HepG2 (cell line): ENCODE measurements around the gene ABCB6. TPM values are rescaled to one million over a fixed set of nuclear protein-coding genes. Genes with fewer than 3 reads are reported as not detected.
A peak's percentile ranks its signal among the peaks of the same experiment; 100 is the strongest.

Experiments
- CHD2 ChIP-seq: IDR thresholded peaks from 2 replicates; pipeline ENCODE4 v1.6.1; 2011; ENCODE audit warnings: low read depth, low read length, improper control_type of control experiment
- ELF1 ChIP-seq: sonication (generic); formaldehyde crosslinking; IDR thresholded peaks from 2 replicates; pipeline ENCODE4 v1.4.0; 2020; ENCODE audit warnings: missing genetic modification reagents
- ELF4 ChIP-seq: sonication (generic); formaldehyde crosslinking; IDR thresholded peaks from 2 replicates; pipeline ENCODE4 v1.5.0; 2020; ENCODE audit warnings: missing genetic modification reagents, mild to moderate bottlenecking, moderate library complexity, borderline replicate concordance
- FOSL2 ChIP-seq: sonication (generic); formaldehyde crosslinking; IDR thresholded peaks from 2 replicates; pipeline ENCODE4 v1.4.0; 2020; ENCODE audit warnings: missing genetic modification reagents
- GABPA ChIP-seq, 2 experiments: IDR thresholded peaks; 2 replicates each; pipeline ENCODE4 v1.6.1; 2011 to 2016; ENCODE audit warnings: low read depth in 2 of 2, low read length in 1 of 2, missing biosample characterization in 1 of 2, missing genetic modification characterization in 1 of 2
- HNRNPK ChIP-seq: fragments of 200-400 bp; formaldehyde crosslinking; IDR thresholded peaks from 2 replicates; pipeline ENCODE4 v1.6.1; 2018; ENCODE audit warnings: low read length, low read depth, moderate library complexity, mild to moderate bottlenecking; ENCODE audit not compliant: poor library complexity, severe bottlenecking
- KLF11 ChIP-seq: IDR thresholded peaks from 2 replicates; pipeline ENCODE4 v1.6.1; 2016; ENCODE audit warnings: missing compliant biosample characterization
- NAIF1 ChIP-seq: sonication (generic); formaldehyde crosslinking; IDR thresholded peaks from 2 replicates; pipeline ENCODE4 v1.5.0; 2020; ENCODE audit warnings: mild to moderate bottlenecking, missing genetic modification reagents, borderline replicate concordance
- POLR2AphosphoS2 ChIP-seq: IDR thresholded peaks from 2 replicates; pipeline ENCODE4 v1.6.1; 2011; ENCODE audit warnings: low read depth, low read length, improper control_type of control experiment
- SP4 ChIP-seq: sonication (generic); formaldehyde crosslinking; IDR thresholded peaks from 2 replicates; pipeline ENCODE4 v1.8.1; 2023; ENCODE audit warnings: mild to moderate bottlenecking, missing genetic modification reagents
- STAT5B ChIP-seq: sonication (generic); formaldehyde crosslinking; IDR thresholded peaks from 2 replicates; pipeline ENCODE4 v1.4.0; 2020; ENCODE audit warnings: missing genetic modification reagents
- ZFP90 ChIP-seq: sonication (generic); formaldehyde crosslinking; IDR thresholded peaks from 2 replicates; pipeline ENCODE4 v1.8.0; 2022; ENCODE audit warnings: missing genetic modification reagents, mild to moderate bottlenecking, inconsistent platforms, borderline replicate concordance
- ZFY ChIP-seq: sonication (generic); formaldehyde crosslinking; IDR thresholded peaks from 2 replicates; pipeline ENCODE4 v1.4.0; 2020; ENCODE audit warnings: missing genetic modification reagents
- ZNF816 ChIP-seq: sonication (generic); formaldehyde crosslinking; IDR thresholded peaks from 2 replicates; pipeline ENCODE4 v1.8.0; 2022; ENCODE audit warnings: missing genetic modification reagents, mild to moderate bottlenecking, borderline replicate concordance
- ZSCAN9 ChIP-seq: IDR thresholded peaks from 2 replicates; pipeline ENCODE4 v1.6.1; 2016; ENCODE audit warnings: borderline replicate concordance
- polyA plus RNA-seq, 8 experiments: library from polyadenylated mRNA; depleted of rRNA in 3 of 8; stranded (reverse) in 7 of 8; unstranded in 1 of 8; fragments of >200 nt; fragmentation: Illumina TruSeq in 4 of 8; extraction: Trizol in 4 of 8; gene quantifications; 2 replicates each; pipeline versions ENCODE4 v1.2.1 to v1.2.3, GENCODE V29; 2011 to 2016; ENCODE audit warnings: low read depth in 4 of 8, missing spikeins in 1 of 8, mixed read lengths in 1 of 8; ENCODE audit not compliant: insufficient read depth in 1 of 8
- total RNA-seq, 5 experiments: library from RNA; depleted of rRNA; stranded (reverse); fragments of >200 nt; fragmentation: Illumina TruSeq; extraction: Trizol; gene quantifications; 2 replicates each; pipeline ENCODE4 v1.2.3, GENCODE V29; 2016; ENCODE audit warnings: low read depth in 1 of 5
- TF ChIP-seq, protein P1 (sequence below): sonication (generic); formaldehyde crosslinking; IDR thresholded peaks from 2 replicates; pipeline ENCODE4 v1.8.0; 2022; ENCODE audit warnings: missing genetic modification reagents, mild to moderate bottlenecking, moderate library complexity, borderline replicate concordance
- TF ChIP-seq, protein P2 (sequence below): IDR thresholded peaks from 2 replicates; pipeline ENCODE4 v1.6.1; 2016; ENCODE audit warnings: low read depth
- TF ChIP-seq, protein P3 (sequence below): sonication (generic); formaldehyde crosslinking; IDR thresholded peaks from 2 replicates; pipeline ENCODE4 v1.8.0; 2022; ENCODE audit warnings: missing genetic modification reagents, mild to moderate bottlenecking, inconsistent platforms, borderline replicate concordance
- TF ChIP-seq, protein P4 (sequence below): sonication (generic); formaldehyde crosslinking; IDR thresholded peaks from 2 replicates; pipeline ENCODE4 v1.4.0; 2020; ENCODE audit warnings: missing genetic modification reagents
- TF ChIP-seq, protein P5 (sequence below): sonication (generic); formaldehyde crosslinking; IDR thresholded peaks from 2 replicates; pipeline ENCODE4 v1.4.0; 2020; ENCODE audit warnings: missing genetic modification reagents

ABCB6 gene
- total and polyA plus RNA-seq, 2 of the 13 experiments (the other 11 are each of a cell fraction or from before 2014, with no cell fraction given): 91.1 to 137 TPM

DNA sequence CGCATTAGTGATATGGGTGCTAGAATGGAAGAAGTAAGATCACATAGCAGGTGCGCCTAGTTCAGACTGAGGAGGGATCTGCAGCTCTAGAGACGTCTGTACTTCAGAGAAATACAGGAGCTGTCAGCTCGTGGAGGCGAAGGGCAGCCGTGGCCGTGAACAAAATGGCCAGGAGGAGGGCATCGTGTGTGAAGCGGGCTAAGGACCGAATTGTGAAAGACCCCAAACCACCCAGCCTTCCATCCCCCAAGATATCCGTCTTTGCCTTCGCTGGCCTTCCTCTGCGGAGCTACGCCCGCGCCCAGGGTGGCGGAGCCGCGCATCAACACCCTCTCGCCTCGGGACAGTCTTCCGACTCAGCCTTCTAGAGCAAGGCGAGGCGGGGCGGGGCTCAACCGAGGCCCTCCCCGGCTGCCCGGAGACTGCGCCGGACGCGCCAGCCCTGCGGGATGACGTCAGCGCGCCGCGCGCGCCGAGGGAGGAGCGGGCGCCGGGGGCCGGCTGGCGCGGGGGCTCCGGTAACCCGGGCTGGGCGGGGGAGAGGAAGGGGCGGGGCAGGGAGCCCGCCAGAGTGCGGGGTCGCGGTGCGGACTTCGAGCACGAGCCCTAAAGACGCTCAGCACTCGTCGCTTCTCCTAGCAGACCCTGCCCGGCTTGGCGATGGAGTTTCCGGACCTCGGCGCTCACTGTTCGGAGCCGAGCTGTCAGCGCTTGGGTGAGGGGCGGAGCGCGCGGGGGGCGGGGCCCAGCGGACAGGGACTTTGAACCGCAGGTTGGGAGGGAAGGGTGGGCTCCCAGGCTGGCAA lies 12.2 kb downstream of the ABCB6 start, which contains the start of gene ZFAND2B (continued):
- TF ChIP-seq, protein P1, sequence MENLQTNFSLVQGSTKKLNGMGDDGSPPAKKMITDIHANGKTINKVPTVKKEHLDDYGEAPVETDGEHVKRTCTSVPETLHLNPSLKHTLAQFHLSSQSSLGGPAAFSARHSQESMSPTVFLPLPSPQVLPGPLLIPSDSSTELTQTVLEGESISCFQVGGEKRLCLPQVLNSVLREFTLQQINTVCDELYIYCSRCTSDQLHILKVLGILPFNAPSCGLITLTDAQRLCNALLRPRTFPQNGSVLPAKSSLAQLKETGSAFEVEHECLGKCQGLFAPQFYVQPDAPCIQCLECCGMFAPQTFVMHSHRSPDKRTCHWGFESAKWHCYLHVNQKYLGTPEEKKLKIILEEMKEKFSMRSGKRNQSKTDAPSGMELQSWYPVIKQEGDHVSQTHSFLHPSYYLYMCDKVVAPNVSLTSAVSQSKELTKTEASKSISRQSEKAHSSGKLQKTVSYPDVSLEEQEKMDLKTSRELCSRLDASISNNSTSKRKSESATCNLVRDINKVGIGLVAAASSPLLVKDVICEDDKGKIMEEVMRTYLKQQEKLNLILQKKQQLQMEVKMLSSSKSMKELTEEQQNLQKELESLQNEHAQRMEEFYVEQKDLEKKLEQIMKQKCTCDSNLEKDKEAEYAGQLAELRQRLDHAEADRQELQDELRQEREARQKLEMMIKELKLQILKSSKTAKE: peak; percentile 77
- TF ChIP-seq NAIF1 (CRISPR knock-in tag) (peak; percentile 57; the same call in 1 of the 2 replicates), STAT5B (CRISPR knock-in tag) (no peak), POLR2AphosphoS2 (peak; percentile 79), KLF11 (CRISPR knock-in tag) (no peak; the same call in 1 of the 2 replicates), SP4 (peak; percentile 60; the same call in 1 of the 2 replicates), ZFP90 (peak; percentile 83), GABPA (IDR thresholded peaks at IDR 0.05; ENCODE audit: low read depth, low read length) (no peak), GABPA (CRISPR knock-in tag; IDR thresholded peaks at IDR 0.05; ENCODE audit: low read depth) (peak; percentile 41), HNRNPK (peak; percentile 83), ZNF816 (CRISPR knock-in tag) (peak; percentile 71; the same call in 1 of the 2 replicates), ELF1 (no peak; the same call in none of the 2 replicates), ZSCAN9 (peak; percentile 78; the same call in 1 of the 2 replicates), FOSL2 (CRISPR knock-in tag) (peak; percentile 53), ELF4 (no peak), ZFY (CRISPR knock-in tag) (peak; percentile 82), CHD2 (peak; percentile 42; the same call in 1 of the 2 replicates)
- TF ChIP-seq, protein P2, sequence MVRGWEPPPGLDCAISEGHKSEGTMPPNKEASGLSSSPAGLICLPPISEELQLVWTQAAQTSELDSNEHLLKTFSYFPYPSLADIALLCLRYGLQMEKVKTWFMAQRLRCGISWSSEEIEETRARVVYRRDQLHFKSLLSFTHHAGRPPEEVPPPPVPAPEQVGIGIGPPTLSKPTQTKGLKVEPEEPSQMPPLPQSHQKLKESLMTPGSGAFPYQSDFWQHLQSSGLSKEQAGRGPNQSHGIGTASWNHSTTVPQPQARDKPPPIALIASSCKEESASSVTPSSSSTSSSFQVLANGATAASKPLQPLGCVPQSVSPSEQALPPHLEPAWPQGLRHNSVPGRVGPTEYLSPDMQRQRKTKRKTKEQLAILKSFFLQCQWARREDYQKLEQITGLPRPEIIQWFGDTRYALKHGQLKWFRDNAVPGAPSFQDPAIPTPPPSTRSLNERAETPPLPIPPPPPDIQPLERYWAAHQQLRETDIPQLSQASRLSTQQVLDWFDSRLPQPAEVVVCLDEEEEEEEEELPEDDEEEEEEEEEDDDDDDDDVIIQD (CRISPR knock-in tag): peak; percentile 11; the same call in 1 of the 2 replicates
- TF ChIP-seq, protein P3, sequence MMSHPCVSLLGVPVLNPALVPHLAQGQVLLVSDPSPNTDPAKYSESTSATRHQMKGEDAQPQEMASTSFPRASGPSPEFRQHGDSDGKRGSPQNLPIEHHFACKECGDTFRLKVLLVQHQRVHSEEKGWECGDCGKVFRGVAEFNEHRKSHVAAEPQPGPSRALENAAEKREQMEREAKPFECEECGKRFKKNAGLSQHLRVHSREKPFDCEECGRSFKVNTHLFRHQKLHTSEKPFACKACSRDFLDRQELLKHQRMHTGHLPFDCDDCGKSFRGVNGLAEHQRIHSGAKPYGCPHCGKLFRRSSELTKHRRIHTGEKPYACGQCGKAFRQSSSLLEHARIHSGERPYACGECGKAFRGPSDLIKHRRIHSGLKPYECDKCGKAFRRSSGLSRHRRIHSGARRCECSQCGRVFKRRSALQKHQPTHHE (CRISPR knock-in tag): no peak; the same call in 1 of the 2 replicates
- TF ChIP-seq, protein P4, sequence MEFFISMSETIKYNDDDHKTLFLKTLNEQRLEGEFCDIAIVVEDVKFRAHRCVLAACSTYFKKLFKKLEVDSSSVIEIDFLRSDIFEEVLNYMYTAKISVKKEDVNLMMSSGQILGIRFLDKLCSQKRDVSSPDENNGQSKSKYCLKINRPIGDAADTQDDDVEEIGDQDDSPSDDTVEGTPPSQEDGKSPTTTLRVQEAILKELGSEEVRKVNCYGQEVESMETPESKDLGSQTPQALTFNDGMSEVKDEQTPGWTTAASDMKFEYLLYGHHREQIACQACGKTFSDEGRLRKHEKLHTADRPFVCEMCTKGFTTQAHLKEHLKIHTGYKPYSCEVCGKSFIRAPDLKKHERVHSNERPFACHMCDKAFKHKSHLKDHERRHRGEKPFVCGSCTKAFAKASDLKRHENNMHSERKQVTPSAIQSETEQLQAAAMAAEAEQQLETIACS: peak; percentile 81
- TF ChIP-seq, protein P5, sequence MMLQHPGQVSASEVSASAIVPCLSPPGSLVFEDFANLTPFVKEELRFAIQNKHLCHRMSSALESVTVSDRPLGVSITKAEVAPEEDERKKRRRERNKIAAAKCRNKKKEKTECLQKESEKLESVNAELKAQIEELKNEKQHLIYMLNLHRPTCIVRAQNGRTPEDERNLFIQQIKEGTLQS (CRISPR knock-in tag): peak; percentile 62
